NCI-H2196 treated with DMSO at 0.1 percent for 48 hours (cell line): Measurements from ENCODE around the gene WDR62.

Source experiments
- DNase-seq: peaks from one replicate; lab custom pipeline; 2025; ENCODE audit not compliant: unreplicated experiment; lab: John Stamatoyannopoulos, UW

The WDR62 gene

GRCh38 chr19:36073121-36073876 is 18.6 kb downstream of the WDR62 start:
- DNase-seq = no peak

- no peak for DNase-seq
Measured at GRCh38 chr19:36079389-36079945, 24.8 kb downstream of the WDR62 start.

- no peak for DNase-seq
Measured at GRCh38 chr19:36081385-36081784, 26.7 kb downstream of the WDR62 start.

GRCh38 chr19:36081894-36082293 is 27.2 kb downstream of the WDR62 start:
- DNase-seq = no peak

GRCh38 chr19:36082916-36083315 is 28.2 kb downstream of the WDR62 start:
- no peak for DNase-seq

GRCh38 chr19:36084231-36085009 is 29.7 kb downstream of the WDR62 start:
- no peak for DNase-seq

GRCh38 chr19:36086326-36086725 is 31.6 kb downstream of the WDR62 start:
- DNase-seq = no peak

GRCh38 chr19:36089847-36090246 is 35.1 kb downstream of the WDR62 start:
- no peak for DNase-seq

- DNase-seq = no peak
Measured at GRCh38 chr19:36090910-36091695, 36.4 kb downstream of the WDR62 start.

GRCh38 chr19:36092566-36092965 is 37.9 kb downstream of the WDR62 start:
- no peak for DNase-seq

GRCh38 chr19:36093146-36093662 is 38.5 kb downstream of the WDR62 start:
- DNase-seq = no peak

GRCh38 chr19:36093687-36094086 is 39.0 kb downstream of the WDR62 start:
- DNase-seq = no peak

GRCh38 chr19:36097036-36097435 is 42.3 kb downstream of the WDR62 start:
- DNase-seq = no peak

GRCh38 chr19:36099166-36099785 is 44.6 kb downstream of the WDR62 start:
- no peak for DNase-seq

- DNase-seq = no peak
Measured at GRCh38 chr19:36100476-36100875, 45.8 kb downstream of the WDR62 start.

- DNase-seq = no peak
Measured at GRCh38 chr19:36101550-36102327, 47.0 kb downstream of the WDR62 start.

GRCh38 chr19:36103040-36103626 is 48.4 kb downstream of the WDR62 start:
- DNase-seq = no peak

- DNase-seq = no peak
Measured at GRCh38 chr19:36103842-36104552, 49.3 kb downstream of the WDR62 start.

- no peak for DNase-seq
Measured at GRCh38 chr19:36106441-36106840, 51.7 kb downstream of the WDR62 start.
